Keratinocyte (primary cell): Measurements from ENCODE around the gene CDK8. TPM values are rescaled to one million over a fixed set of nuclear protein-coding genes. Genes with fewer than 3 reads are reported as not detected.

Experiments
- DNase-seq: peaks from one replicate; pipeline ENCODE4 v3.0.0-alpha.2; 2011; ENCODE audit warnings: low read depth, missing footprints, low spot score
- FAIRE-seq: peaks from 2 replicates; lab custom pipeline; 2011; peaks lifted over from hg19 to GRCh38; lab: Jason Lieb, UNC
- H2AFZ ChIP-seq: 2 replicates; pipeline ENCODE4 v1.6.0; 2012; ENCODE audit warnings: low read length, control low read depth, inconsistent platforms; ENCODE audit not compliant: control insufficient read depth
- H3K27ac ChIP-seq: 2 replicates; pipeline ENCODE4 v1.5.1; 2011; ENCODE audit warnings: low read length; ENCODE audit not compliant: control insufficient read depth, insufficient read depth
- H3K27me3 ChIP-seq: 3 replicates; pipeline ENCODE4 v1.6.0; 2011; ENCODE audit warnings: low read length; ENCODE audit not compliant: control insufficient read depth, insufficient read depth; ENCODE audit errors: extremely low read depth
- H3K36me3 ChIP-seq, 2 experiments: 2 replicates in 1 of 2; 3 replicates in 1 of 2; pipeline ENCODE4 v1.5.1; 2011; ENCODE audit warnings: low read length in 2 of 2, mild to moderate bottlenecking in 1 of 2; ENCODE audit not compliant: control insufficient read depth in 2 of 2, insufficient read depth in 2 of 2; ENCODE audit errors: extremely low read depth in 1 of 2
- H3K4me1 ChIP-seq: 3 replicates; pipeline ENCODE4 v1.5.1; 2011; ENCODE audit warnings: low read length; ENCODE audit not compliant: control insufficient read depth, insufficient read depth; ENCODE audit errors: extremely low read depth
- H3K4me2 ChIP-seq: 3 replicates; pipeline ENCODE4 v1.6.0; 2011; ENCODE audit warnings: low read depth, low read length; ENCODE audit not compliant: control insufficient read depth, insufficient read depth; ENCODE audit errors: extremely low read depth
- H3K4me3 ChIP-seq, 3 experiments: fragments of 200-600 bp in 1 of 3; sonication (generic) in 1 of 3; 2 replicates in 2 of 3; 3 replicates in 1 of 3; pipeline ENCODE4 v1.5.1; 2011 to 2016; ENCODE audit warnings: low read length in 3 of 3, mild to moderate bottlenecking in 3 of 3, control low read depth in 2 of 3, inconsistent platforms in 1 of 3, low read depth in 1 of 3, mixed read lengths in 1 of 3, mixed run types in 1 of 3, moderate library complexity in 1 of 3; ENCODE audit not compliant: control insufficient read depth in 2 of 3, insufficient read depth in 2 of 3; ENCODE audit errors: extremely low read depth in 1 of 3
- H3K79me2 ChIP-seq: 2 replicates; pipeline ENCODE4 v1.6.0; 2012; ENCODE audit warnings: low read length; ENCODE audit not compliant: control insufficient read depth, insufficient read depth
- H3K9ac ChIP-seq: 3 replicates; pipeline ENCODE4 v1.6.0; 2011; ENCODE audit warnings: low read length; ENCODE audit not compliant: control insufficient read depth, insufficient read depth; ENCODE audit errors: extremely low read depth
- H3K9me1 ChIP-seq: 3 replicates; pipeline ENCODE4 v1.6.0; 2011; ENCODE audit warnings: low read length; ENCODE audit not compliant: control insufficient read depth, insufficient read depth; ENCODE audit errors: extremely low read depth
- H3K9me3 ChIP-seq: 2 replicates; pipeline ENCODE4 v1.5.1; 2012; ENCODE audit warnings: low read depth, low read length; ENCODE audit not compliant: control insufficient read depth
- H4K20me1 ChIP-seq: 3 replicates; pipeline ENCODE4 v1.6.0; 2011; ENCODE audit warnings: low read length; ENCODE audit not compliant: control insufficient read depth, insufficient read depth; ENCODE audit errors: extremely low read depth
- CTCF ChIP-seq, 3 experiments: IDR thresholded peaks in 1 of 3; conservative IDR thresholded peaks in 1 of 3; optimal IDR thresholded peaks in 1 of 3; 2 replicates in 2 of 3; 3 replicates in 1 of 3; pipeline versions ENCODE3 to v1.5.1; 2011; ENCODE audit warnings: low read length in 3 of 3, mild to moderate bottlenecking in 3 of 3, moderate library complexity in 2 of 3, control low read depth in 1 of 3, inconsistent platforms in 1 of 3; ENCODE audit not compliant: insufficient read depth in 2 of 3; ENCODE audit errors: extremely low read depth in 1 of 3
- EZH2 ChIP-seq: IDR thresholded peaks from one replicate; pipeline ENCODE4 v1.6.1; 2012; ENCODE audit warnings: inconsistent platforms, mild to moderate bottlenecking, low read length, moderate library complexity
- dilution Hi-C: fragments of 300-500 bp; cut with MboI; formaldehyde crosslinking; loops from one replicate; pipeline ENCODE4 v1.7.0; 2020; ENCODE audit warnings: low sequenced_read_pairs; ENCODE audit not compliant: extremely low pct_ligation_motif_present
- polyA plus RNA-seq, 5 experiments: library from polyadenylated mRNA; depleted of rRNA in 3 of 5; stranded (reverse) in 3 of 5; stranded (forward) in 1 of 5; unstranded in 1 of 5; fragments of >200 nt; gene quantifications; 1 replicate in 1 of 5; 2 replicates in 3 of 5; 3 replicates in 1 of 5; pipeline versions ENCODE4 v1.2.1 to v1.2.3, GENCODE V29; 2011 to 2012; ENCODE audit warnings: missing spikeins in 2 of 5, low read depth in 1 of 5, low replicate concordance in 1 of 5

Gene CDK8
- polyA plus RNA-seq, 1 donor (not counting 4 experiments of a cell fraction or from before 2014, with no cell fraction given): 27.5 TPM

- H3K4me3 ChIP-seq: no peak overlapping the region
- H3K9me3 ChIP-seq: no peaks in the 10 kb centered on the region
- no peaks in the 10 kb centered on the region for H3K9me1 ChIP-seq
- TF ChIP-seq EZH2 (no peak), CTCF (optimal IDR thresholded peaks at IDR 0.05 in 1 of 3, IDR thresholded peaks at IDR 0.05 in 1 of 3, conservative IDR thresholded peaks at IDR 0.05 in 1 of 3; ENCODE audit: extremely low read depth in 1 of 3, insufficient read depth in 2 of 3, low read length in 3 of 3) (no peak)
- no peak overlapping the region for H3K4me2 ChIP-seq
- peaks cover 96% of the 10 kb centered on the region for H3K79me2 ChIP-seq
- no peaks in the 10 kb centered on the region for H3K4me1 ChIP-seq
- H3K27me3 ChIP-seq: no peaks in the 10 kb centered on the region
- DNase-seq (no peak), FAIRE-seq (no peak)
- no peak overlapping the region for H3K27ac ChIP-seq
- no peak overlapping the region for H3K9ac ChIP-seq
- peaks cover 2% of the 10 kb centered on the region for H4K20me1 ChIP-seq
- no peaks in the 10 kb centered on the region for H3K36me3 ChIP-seq
- H2AFZ ChIP-seq: no peak overlapping the region
- dilution Hi-C loops: no loop called here
Measured at GRCh38 chr13:26262156-26262555, 8.2 kb downstream of the CDK8 start.

- H3K4me3 ChIP-seq: no peak overlapping the region
- H3K9me1 ChIP-seq: no peaks in the 10 kb centered on the region
- no peaks in the 10 kb centered on the region for H3K4me1 ChIP-seq
- no peak overlapping the region for H3K27ac ChIP-seq
- H3K9ac ChIP-seq: no peak overlapping the region
- TF ChIP-seq CTCF (optimal IDR thresholded peaks at IDR 0.05 in 1 of 3, IDR thresholded peaks at IDR 0.05 in 1 of 3, conservative IDR thresholded peaks at IDR 0.05 in 1 of 3; ENCODE audit: extremely low read depth in 1 of 3, insufficient read depth in 2 of 3, low read length in 3 of 3) (no peak), EZH2 (no peak)
- no peak overlapping the region for H2AFZ ChIP-seq
- no peaks in the 10 kb centered on the region for H4K20me1 ChIP-seq
- no peak overlapping the region for H3K4me2 ChIP-seq
- dilution Hi-C loops: no loop called here
- no peaks in the 10 kb centered on the region for H3K36me3 ChIP-seq
- peaks cover 87% of the 10 kb centered on the region for H3K79me2 ChIP-seq
- no peaks in the 10 kb centered on the region for H3K27me3 ChIP-seq
- H3K9me3 ChIP-seq: no peaks in the 10 kb centered on the region
- DNase-seq (no peak), FAIRE-seq (no peak)
Measured at GRCh38 chr13:26266311-26266710, 12.4 kb downstream of the CDK8 start.
